8988T (cell line): Measurements from ENCODE around the gene ELAC2.

Source experiments
- DNase-seq: peaks from one replicate; pipeline ENCODE4 v3.0.0; 2011

ELAC2 gene

GRCh38 chr17:13016881-13017654, 759 bp downstream of the ELAC2 start:
- DNase-seq: no peak

DNA sequence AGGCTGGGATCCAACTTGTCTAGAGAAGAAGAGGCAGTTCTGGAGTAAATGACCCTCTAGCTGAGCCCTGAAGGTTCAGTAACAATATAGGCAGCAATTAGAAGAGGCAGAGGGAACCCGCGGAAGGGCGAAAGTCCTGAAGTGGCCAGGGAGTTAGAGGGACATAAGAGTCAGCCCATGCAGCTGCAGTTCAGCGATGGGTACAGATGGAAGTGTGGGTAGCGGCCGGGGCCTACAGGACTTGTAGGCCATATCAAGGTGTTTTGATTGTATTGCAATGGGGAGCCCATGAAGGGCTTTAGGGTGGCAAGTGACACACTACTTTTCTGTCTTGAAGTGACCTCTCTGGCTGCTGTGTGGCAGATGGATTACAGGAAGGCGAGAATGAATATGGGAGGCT, 3.0 kb downstream of the ELAC2 start:
- DNase-seq: no peak

GRCh38 chr17:13010959-13011358, 6.9 kb downstream of the ELAC2 start:
- no peak for DNase-seq

GRCh38 chr17:13008461-13008860, 9.4 kb downstream of the ELAC2 start:
- DNase-seq: no peak

DNA sequence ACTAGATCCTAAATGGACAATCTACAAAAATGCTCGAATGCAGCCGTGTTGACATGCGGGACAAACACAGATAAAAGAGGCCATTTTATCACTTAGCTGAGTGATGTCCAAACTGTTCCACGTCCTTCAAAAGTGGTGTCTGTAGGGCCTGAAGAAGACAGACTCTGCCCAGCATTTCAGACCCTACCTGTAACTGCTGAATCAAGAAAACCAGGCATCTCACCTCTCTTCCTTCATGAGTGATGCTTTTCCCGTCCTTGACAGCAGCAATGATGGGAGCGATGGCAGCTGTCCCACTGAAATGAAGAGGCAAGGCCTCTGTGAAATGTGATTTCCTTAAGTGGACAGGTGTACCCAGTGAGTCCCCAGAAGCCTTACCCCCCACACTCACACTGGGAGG, 12.3 kb downstream of the ELAC2 start:
- no peak for DNase-seq

- DNase-seq: no peak
Observed at GRCh38 chr17:13004336-13004735, 13.5 kb downstream of the ELAC2 start.

DNA sequence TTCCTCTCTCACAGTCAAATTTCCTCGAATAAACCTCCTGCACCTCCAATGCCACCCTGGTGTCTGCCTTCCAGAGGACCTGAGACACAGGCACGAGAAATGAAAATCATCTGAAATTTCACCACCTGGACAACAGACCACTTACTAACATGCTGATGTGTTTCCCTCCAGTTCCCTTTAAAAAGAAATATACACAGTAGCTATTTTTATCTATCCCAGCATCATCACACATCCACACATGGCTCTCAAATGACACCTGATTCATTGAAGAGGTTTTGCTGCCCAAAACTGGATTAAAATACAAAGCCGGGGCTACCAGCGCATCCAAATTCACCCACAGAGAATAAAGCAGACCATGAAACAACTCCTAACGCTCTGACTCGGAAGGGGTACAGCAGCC, 13.9 kb downstream of the ELAC2 start:
- DNase-seq: no peak

DNA sequence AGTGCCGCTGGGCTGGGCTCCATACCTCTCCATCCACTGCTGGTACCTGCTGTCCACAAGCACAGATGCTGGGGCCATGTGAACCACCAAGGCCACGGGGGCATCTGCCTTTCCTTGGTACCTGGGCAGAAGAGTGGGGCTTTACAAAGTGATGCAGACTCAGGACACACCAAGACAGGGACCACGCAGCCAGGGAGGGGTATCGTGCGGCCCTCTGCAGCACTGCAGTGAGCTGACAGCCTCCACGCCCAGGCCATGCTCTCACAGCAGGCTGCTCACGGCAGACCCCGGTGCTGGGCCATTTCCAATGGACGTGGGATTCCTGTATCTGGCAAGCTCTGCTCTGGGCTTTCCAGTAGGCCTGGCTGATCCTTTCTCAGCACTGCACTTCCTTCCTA, 14.4 kb downstream of the ELAC2 start:
- DNase-seq: no peak

DNA sequence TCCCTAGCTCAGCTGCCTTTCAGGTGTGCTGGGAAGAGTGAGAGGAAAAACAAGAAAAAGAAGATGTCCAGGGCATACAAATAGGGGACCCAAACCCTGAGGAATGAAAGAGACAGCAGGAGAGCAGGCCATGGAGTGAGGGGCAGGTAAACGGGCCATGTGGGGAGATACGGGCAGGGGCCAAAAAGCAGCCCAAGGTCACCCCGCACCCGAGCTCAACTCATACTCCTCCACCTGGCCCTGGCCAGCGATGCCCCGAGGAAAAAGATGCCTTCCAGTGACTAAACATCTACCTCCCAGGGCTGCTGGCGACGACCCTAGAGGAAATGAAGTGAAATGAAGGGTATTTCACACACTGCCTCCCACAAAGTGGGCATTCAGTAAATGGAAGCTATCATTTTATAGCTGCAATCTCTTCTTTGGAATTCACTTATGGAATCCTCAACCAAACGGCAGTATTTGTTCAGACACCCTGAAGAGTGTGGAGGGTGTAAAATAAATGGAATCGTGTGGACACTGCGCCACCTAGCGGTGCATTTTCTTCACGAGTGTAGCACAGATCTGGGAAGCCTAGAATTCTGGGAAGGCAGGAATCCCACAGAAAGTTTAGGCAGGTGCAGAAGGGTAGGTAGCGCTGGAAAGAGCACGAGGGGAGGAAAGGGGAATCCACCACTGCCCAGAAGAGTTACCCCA, 14.9 kb downstream of the ELAC2 start:
- DNase-seq: no peak

- DNase-seq: no peak
Observed at GRCh38 chr17:13001991-13002615, 15.7 kb downstream of the ELAC2 start.

DNA sequence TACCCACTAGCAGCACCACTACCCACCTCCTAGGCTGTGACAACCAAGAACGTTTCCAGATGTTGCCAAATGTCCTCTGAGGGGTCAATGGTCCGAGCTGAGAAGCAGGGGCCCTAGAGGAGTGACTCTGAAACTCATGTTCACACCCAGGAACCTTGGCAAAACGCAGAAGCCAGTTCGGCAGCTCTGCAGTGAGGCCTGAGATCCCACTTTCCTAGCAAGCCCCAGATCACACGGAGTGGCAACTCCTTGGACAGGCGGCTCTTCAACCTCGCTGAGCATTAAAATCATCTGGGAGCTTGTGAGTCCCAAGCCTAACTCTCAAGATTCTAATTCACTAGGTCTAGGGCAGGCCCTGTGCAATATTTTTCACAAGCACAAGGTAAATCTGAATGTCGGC, 17.3 kb downstream of the ELAC2 start:
- DNase-seq: no peak

DNA sequence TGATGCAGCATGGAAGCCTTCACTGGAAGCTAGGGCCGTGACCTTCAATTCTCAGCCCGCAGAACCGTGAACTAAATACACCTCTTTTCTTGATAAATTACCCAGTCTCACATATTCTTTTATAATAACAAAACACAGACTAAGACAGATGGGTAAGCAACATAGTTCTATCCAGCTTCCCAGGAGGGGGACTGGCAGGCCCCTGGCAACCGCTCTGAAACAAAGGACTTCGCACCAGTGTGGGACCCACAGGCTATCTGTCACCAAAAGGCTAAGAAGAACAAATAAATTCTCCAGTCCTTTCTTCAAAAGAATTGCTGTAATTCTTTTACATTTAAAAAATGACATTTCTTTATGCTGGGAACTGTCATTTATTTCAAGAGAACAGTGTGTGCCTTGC, 19.0 kb downstream of the ELAC2 start:
- no peak for DNase-seq

GRCh38 chr17:12998461-12998860, 19.4 kb downstream of the ELAC2 start:
- no peak for DNase-seq

- no peak for DNase-seq
Observed at GRCh38 chr17:12996941-12997340, 20.9 kb downstream of the ELAC2 start.

- DNase-seq: no peak
Observed at GRCh38 chr17:12996357-12996756, 21.5 kb downstream of the ELAC2 start.

GRCh38 chr17:12995896-12996295, 21.9 kb downstream of the ELAC2 start:
- DNase-seq: no peak

- DNase-seq: no peak
Observed at GRCh38 chr17:12995106-12995895, 22.5 kb downstream of the ELAC2 start.

GRCh38 chr17:12994341-12995074, 23.3 kb downstream of the ELAC2 start:
- DNase-seq: no peak

GRCh38 chr17:12993631-12994030, 24.2 kb downstream of the ELAC2 start:
- DNase-seq: no peak

GRCh38 chr17:12992676-12993075, 25.2 kb downstream of the ELAC2 start:
- no peak for DNase-seq

- DNase-seq: no peak
Observed at GRCh38 chr17:12990926-12991325, 26.9 kb downstream of the ELAC2 start.

DNA sequence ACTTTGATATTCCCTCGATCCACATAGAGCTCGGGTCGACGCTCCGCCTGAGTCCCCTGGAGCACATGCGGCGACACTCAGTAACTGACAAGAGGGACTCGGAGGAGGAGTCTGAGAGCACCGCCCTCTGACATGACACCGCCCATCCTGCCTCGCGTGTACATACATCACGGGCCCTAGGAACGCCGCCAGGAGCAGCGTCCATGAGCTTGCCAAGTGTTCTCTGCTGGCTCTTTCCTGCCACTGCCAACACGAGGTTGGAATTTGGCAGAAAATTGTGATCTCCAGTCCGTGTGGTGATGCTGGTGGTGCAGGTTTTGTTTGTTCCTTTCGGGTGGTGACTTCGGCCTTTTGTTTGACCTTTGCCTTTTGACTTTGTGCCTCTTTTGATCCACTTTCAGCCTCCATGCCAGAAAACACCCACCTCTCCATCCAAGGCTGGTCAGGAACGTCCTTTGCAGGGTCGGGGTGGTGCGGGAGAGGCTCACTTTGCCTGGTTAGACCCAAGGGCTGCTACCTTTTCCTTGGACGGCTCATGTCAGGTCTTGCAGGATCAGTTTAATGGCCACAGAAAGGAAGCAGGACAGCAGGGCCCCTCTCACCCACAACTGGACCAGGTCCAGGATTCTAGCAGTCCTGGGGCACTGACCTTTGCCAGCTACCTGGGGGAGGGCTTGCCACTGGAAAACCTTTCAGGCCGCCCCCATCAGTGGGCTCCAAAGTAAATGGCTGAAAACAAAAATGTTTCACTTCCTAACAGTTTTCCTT, 27.6 kb downstream of the ELAC2 start:
- DNase-seq: no peak
